Naive B cell (primary cell): ENCODE data around the gene ZBTB46. TPM values are rescaled to one million over a fixed set of nuclear protein-coding genes. Genes with fewer than 3 reads are reported as not detected.
"Not testable (repeated sequence)": the region's sequence is repeated elsewhere in the genome, so short reads cannot be mapped to it uniquely, and the experiment has no call there.

ENCODE experiments used
- ATAC-seq, 2 donors: fragments of 150-1000 bp; cut with Tn5 transposase; 2 replicates each; pipeline ENCODE4 v1.10.0; 2021; ENCODE audit warnings: low read depth in 2 of 2, mild to moderate bottlenecking in 2 of 2, moderate library complexity in 2 of 2
- DNase-seq: peaks from one replicate; pipeline ENCODE4 v3.0.0; 2022
- H3K27ac Mint-ChIP-seq, 6 donors: one replicate each; pipeline ENCODE4 v1.8.0; 2020 to 2022; ENCODE audit warnings: mild to moderate bottlenecking in 6 of 6, mixed read lengths in 6 of 6, moderate library complexity in 5 of 6, inconsistent platforms in 2 of 6
- H3K27me3 Mint-ChIP-seq, 3 donors: one replicate each; pipeline ENCODE4 v1.8.0; 2021 to 2022; ENCODE audit warnings: mixed read lengths in 3 of 3, mild to moderate bottlenecking in 1 of 3
- H3K36me3 Mint-ChIP-seq, 2 donors: one replicate each; pipeline ENCODE4 v1.8.0; 2020 to 2022; ENCODE audit warnings: mixed read lengths in 2 of 2, inconsistent platforms in 1 of 2, mild to moderate bottlenecking in 1 of 2
- H3K4me1 Mint-ChIP-seq, 3 donors: one replicate each; pipeline ENCODE4 v1.8.0; 2020 to 2022; ENCODE audit warnings: mixed read lengths in 3 of 3, inconsistent platforms in 1 of 3, mild to moderate bottlenecking in 1 of 3, moderate library complexity in 1 of 3
- H3K4me3 Mint-ChIP-seq, 8 donors: one replicate each; pipeline ENCODE4 v1.8.0; 2020 to 2022; ENCODE audit warnings: mild to moderate bottlenecking in 8 of 8, mixed read lengths in 8 of 8, moderate library complexity in 8 of 8, inconsistent platforms in 2 of 8
- H3K9me3 Mint-ChIP-seq, 7 donors: one replicate each; pipeline ENCODE4 v1.8.0; 2020 to 2022; ENCODE audit warnings: mixed read lengths in 7 of 7, mild to moderate bottlenecking in 5 of 7, inconsistent platforms in 2 of 7, moderate library complexity in 1 of 7
- polyA plus RNA-seq, 6 donors: library from polyadenylated mRNA; unstranded; fragments of 300-500 nt; fragmentation: Illumina TruSeq; gene quantifications; one replicate each; pipeline ENCODE4 v1.2.3, GENCODE V29; 2021; ENCODE audit warnings: low read depth in 6 of 6

The ZBTB46 gene
- polyA plus RNA-seq, 6 donors from 2014 or later, result 0.15 TPM; not detected in 5

- peaks cover 14 to 25% (median 22%) of the 10 kb centered on the region in 3 donors for H3K27me3 Mint-ChIP-seq
- H3K4me3 Mint-ChIP-seq, result no peak overlapping the region
- H3K9me3 Mint-ChIP-seq, result peaks cover 0 to 2% (median 0%) of the 10 kb centered on the region in 7 donors
- ATAC-seq (no peak), DNase-seq (no peak)
- H3K36me3 Mint-ChIP-seq, result no peaks in the 10 kb centered on the region
- H3K27ac Mint-ChIP-seq, result peak overlapping the region in 1 of 6 donors; percentile 59
- peaks cover 28 to 43% (median 39%) of the 10 kb centered on the region in 3 donors for H3K4me1 Mint-ChIP-seq
Observed at GRCh38 chr20:63854069-63854765, 23.2 kb upstream of the ZBTB46 start.

- not testable (repeated sequence) for DNase-seq, H3K9me3 Mint-ChIP-seq, H3K4me3 Mint-ChIP-seq, H3K36me3 Mint-ChIP-seq, ATAC-seq
- Mint-ChIP-seq H3K27me3 (peaks cover 14 to 25% (median 22%) of the 10 kb centered on the region in 3 donors), H3K4me1 (peaks cover 24 to 39% (median 33%) of the 10 kb centered on the region in 3 donors), H3K27ac (peak overlapping the region in 2 of 6 donors; percentile 26 to 59)
Observed at GRCh38 chr20:63853733-63854068, 22.6 kb upstream of the ZBTB46 start.

DNA sequence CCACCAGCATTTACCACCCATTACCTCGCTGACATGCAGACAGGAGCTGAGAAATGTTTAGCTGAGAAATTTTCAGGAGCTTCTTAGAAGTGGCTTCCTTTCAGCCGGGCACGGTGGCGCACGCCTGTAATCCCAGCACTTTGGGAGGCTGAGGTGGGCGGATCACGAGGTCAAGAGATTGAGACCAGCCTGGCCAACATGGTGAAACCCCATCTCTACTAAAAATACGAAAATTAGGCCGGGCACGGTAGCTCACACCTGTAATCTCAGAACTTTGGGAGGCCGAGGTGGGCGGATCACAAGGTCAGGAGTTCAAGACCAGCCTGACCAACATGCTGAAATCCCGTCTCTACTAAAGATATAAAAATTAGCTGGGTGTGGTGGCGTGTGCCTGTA is 20.5 kb upstream of the ZBTB46 start:
- H3K27ac Mint-ChIP-seq, ATAC-seq, H3K36me3 Mint-ChIP-seq, DNase-seq, H3K9me3 Mint-ChIP-seq: not testable (repeated sequence)
- peaks cover 8 to 17% (median 13%) of the 10 kb centered on the region in 3 donors for H3K4me1 Mint-ChIP-seq
- peak overlapping the region in 1 of 8 donors; percentile 22 for H3K4me3 Mint-ChIP-seq
- H3K27me3 Mint-ChIP-seq, result peaks cover 14 to 25% (median 22%) of the 10 kb centered on the region in 3 donors

DNA sequence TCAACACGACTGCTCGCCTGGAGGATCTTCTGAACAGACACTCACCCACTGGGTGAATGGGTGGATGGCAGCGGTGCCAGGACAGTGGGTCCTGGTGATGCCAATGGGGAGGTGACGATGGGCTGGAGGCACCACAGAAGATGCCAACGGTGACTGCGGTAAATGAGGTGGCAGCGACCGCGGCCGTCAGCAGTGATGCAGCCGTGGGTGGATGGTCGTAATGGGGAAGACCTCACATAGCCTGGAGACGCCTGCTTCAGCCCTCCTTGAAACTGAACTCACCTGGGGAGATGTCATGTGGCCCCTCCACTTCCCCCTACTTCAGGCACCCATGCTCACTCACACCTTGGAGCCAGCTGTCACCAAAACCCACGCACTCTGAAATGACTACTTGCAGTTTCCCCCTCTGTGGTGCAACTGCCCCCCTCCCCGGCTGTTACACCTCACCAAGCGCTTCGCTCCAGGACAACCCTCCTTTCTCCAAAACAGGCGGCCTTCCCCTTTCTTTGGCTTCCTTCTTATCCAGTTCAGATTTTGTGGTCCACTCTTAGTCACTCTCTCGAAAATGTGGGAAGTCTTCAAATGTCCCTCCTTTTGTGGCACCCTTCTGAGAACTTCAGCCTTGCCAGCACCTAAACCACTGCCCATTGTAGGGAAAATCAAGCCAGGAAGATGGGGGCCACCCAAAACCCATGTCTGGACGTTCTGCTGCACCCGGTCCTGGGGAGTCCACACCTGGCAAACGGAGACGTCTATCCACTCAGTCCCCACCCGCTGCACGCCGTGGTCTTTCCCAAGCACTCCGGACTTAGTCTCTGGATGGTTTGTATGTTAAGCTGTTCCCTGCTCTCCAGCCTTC is 19.9 kb upstream of the ZBTB46 start:
- Mint-ChIP-seq H3K4me1 (peaks cover 12 to 17% (median 13%) of the 10 kb centered on the region in 3 donors), H3K27me3 (peaks cover 14 to 30% (median 22%) of the 10 kb centered on the region in 3 donors), H3K36me3 (no peaks in the 10 kb centered on the region), H3K4me3 (no peak overlapping the region), H3K27ac (peak overlapping the region in 3 of 6 donors; percentile 75 to 95 (median 81)), H3K9me3 (peaks cover 0 to 2% (median 0%) of the 10 kb centered on the region in 7 donors)
- peak; percentile 78 to 85 for ATAC-seq
- peak; percentile 46 for DNase-seq

DNA sequence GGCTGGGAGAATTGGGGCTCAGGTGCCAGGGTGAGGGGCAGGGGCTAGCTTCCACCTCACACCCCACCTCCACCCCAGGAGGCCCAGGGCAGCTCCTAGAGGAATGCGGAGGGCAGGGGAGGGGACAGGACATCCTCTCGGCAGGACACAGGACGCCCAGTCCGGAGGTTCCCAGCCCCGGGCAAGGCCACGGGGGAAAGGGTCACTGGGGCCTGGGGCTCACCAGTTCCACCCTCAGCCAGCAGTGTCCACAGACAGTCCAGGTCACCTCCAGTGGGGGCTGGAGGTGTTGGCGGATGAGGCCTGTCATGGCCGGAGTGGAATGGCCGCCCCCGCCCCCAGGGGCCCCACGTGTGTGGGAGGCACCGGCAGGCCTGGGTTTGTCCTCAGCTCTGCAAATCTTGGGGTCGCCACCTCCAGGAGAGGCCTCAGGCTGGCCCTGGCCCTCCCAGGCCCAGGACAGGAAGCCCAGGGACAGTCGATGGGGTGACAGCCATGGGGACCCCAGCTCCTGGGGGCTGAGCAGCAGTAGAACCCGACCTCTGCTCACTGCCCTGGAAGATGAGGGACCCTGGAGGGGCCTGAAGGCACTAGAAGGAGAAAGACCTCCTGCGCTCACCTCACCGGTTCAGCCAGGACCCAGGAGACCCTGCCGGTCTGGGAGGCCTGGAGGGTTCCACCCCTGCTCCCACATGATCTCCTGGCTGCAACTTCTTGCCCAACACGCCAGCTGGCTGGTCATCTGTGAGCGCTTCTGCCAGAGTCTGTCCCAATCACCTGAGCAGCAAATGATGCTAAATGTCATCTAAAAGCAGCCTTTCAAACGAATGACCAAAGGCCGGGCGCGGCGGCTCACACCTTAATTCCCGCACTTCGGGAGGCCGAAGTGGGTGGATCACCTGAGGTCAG is 17.2 kb upstream of the ZBTB46 start:
- Mint-ChIP-seq H3K27ac (no peak overlapping the region), H3K36me3 (no peaks in the 10 kb centered on the region), H3K9me3 (peaks cover 0 to 2% (median 0%) of the 10 kb centered on the region in 7 donors), H3K4me1 (peaks cover 20 to 24% (median 22%) of the 10 kb centered on the region in 3 donors), H3K27me3 (peaks cover 14 to 56% (median 33%) of the 10 kb centered on the region in 3 donors), H3K4me3 (no peak overlapping the region)
- ATAC-seq (no peak), DNase-seq (no peak)

- ATAC-seq (no peak), DNase-seq (no peak)
- Mint-ChIP-seq H3K9me3 (peaks cover 0 to 2% (median 0%) of the 10 kb centered on the region in 7 donors), H3K36me3 (no peaks in the 10 kb centered on the region), H3K4me1 (peaks cover 22 to 32% (median 24%) of the 10 kb centered on the region in 3 donors), H3K4me3 (no peak overlapping the region), H3K27ac (no peak overlapping the region), H3K27me3 (peaks cover 14 to 55% (median 35%) of the 10 kb centered on the region in 3 donors)
Observed at GRCh38 chr20:63847237-63848002, 16.4 kb upstream of the ZBTB46 start.

GRCh38 chr20:63846888-63847236 is 15.8 kb upstream of the ZBTB46 start:
- peaks cover 15 to 54% (median 35%) of the 10 kb centered on the region in 3 donors for H3K27me3 Mint-ChIP-seq
- ATAC-seq, result no peak
- H3K27ac Mint-ChIP-seq, result no peak overlapping the region
- no peak overlapping the region for H3K4me3 Mint-ChIP-seq
- H3K4me1 Mint-ChIP-seq, result peaks cover 27 to 38% (median 29%) of the 10 kb centered on the region in 3 donors
- H3K36me3 Mint-ChIP-seq, result no peaks in the 10 kb centered on the region
- no peak for DNase-seq
- H3K9me3 Mint-ChIP-seq, result no peaks in the 10 kb centered on the region

DNA sequence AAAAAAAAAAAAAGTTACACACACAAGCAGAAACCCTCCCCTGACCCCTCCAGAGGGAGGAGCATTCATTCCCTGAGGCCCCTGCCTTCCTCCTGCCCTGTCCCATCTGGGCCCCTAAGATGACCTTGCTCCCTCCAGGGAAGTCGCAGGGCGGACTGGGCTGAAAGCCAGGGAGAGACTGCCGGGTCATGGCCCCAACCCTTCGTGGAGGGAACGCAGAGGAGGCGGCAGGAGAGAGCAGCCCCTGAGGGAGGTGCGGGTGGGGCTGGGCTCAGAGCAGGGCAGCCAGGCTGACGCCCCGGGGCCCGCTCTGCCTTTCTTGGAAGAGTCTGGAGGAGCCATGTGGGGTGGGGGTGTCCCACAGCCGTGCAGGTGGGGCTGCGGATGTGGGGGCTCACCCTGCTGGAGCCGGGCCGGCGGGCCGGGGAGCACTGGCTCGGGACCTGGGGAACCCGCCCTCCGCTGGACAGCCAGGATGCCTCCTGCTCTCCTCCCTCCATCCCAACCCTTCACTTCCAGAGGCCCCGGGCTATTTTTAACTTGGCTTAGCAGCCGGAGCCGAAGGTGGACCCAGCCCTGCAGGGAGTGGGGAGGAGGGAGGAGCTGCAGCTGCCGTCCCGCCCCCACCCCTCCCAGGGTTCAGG is 15.2 kb upstream of the ZBTB46 start:
- DNase-seq, result no peak
- ATAC-seq, result no peak
- Mint-ChIP-seq H3K36me3 (no peaks in the 10 kb centered on the region), H3K4me1 (peaks cover 29 to 37% (median 31%) of the 10 kb centered on the region in 3 donors), H3K27ac (peak overlapping the region in 1 of 6 donors; percentile 59), H3K4me3 (no peak overlapping the region), H3K9me3 (no peaks in the 10 kb centered on the region), H3K27me3 (peaks cover 14 to 50% (median 33%) of the 10 kb centered on the region in 3 donors)

GRCh38 chr20:63844511-63844991 is 13.5 kb upstream of the ZBTB46 start:
- DNase-seq (no peak), ATAC-seq (no peak)
- peaks cover 26 to 39% (median 26%) of the 10 kb centered on the region in 3 donors for H3K4me1 Mint-ChIP-seq
- H3K9me3 Mint-ChIP-seq, result no peaks in the 10 kb centered on the region
- H3K27ac Mint-ChIP-seq, result no peak overlapping the region
- no peaks in the 10 kb centered on the region for H3K36me3 Mint-ChIP-seq
- peak overlapping the region in 1 of 8 donors; percentile 16 for H3K4me3 Mint-ChIP-seq
- H3K27me3 Mint-ChIP-seq, result peaks cover 6 to 40% (median 29%) of the 10 kb centered on the region in 3 donors

DNA sequence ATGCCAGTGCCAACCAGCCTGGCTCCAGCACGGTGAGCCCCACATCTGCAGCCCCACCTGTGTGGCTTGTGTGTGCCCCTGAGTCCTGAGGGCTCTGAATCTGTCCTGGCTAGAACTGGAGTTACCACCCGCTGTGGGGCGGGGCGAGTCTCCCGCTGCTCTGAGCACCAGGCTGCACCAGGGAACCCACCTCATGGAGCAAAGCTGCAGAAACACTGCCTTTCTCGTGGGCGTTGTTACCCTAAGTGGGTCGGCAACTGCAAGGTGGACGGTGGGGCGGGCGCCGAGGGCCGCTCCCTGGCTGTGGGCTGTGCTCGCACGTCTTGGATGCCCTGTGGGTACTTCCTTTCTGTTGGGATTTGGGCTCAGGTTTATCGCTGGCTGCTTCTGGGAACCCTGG is 12.7 kb upstream of the ZBTB46 start:
- Mint-ChIP-seq H3K4me3 (peak overlapping the region in 3 of 8 donors; percentile 12 to 64 (median 41)), H3K4me1 (peaks cover 26 to 39% (median 26%) of the 10 kb centered on the region in 3 donors), H3K9me3 (no peaks in the 10 kb centered on the region), H3K36me3 (no peaks in the 10 kb centered on the region), H3K27me3 (peaks cover 6 to 40% (median 29%) of the 10 kb centered on the region in 3 donors), H3K27ac (peak overlapping the region in 2 of 6 donors; percentile 47 to 88)
- no peak for ATAC-seq
- no peak for DNase-seq

DNA sequence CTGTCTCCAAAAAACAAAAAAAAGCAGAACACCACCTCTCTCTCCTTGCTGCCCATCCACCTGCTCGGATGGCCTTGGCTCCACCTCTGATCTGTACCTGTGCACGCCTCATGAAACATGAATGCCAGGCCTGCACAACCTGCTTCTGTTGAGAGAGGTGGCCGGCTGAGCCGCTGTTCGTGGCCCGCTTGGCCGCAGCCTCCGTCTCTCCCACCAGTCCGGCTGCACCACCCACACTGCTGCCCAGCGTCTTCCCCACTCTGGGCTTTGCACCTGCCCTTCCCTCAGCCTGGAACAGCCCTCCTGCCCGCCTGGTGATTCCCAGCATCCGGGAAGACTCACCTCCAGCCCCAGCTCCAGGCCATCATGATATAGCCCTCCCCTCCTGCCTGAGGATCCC is 12.2 kb upstream of the ZBTB46 start:
- peak overlapping the region in 1 of 6 donors; percentile 88 for H3K27ac Mint-ChIP-seq
- H3K9me3 Mint-ChIP-seq, result no peaks in the 10 kb centered on the region
- no peak for ATAC-seq
- peak overlapping the region in 3 of 8 donors; percentile 18 to 29 (median 19) for H3K4me3 Mint-ChIP-seq
- H3K27me3 Mint-ChIP-seq, result peaks cover 6 to 40% (median 29%) of the 10 kb centered on the region in 3 donors
- no peak for DNase-seq
- no peaks in the 10 kb centered on the region for H3K36me3 Mint-ChIP-seq
- H3K4me1 Mint-ChIP-seq, result peaks cover 26 to 39% (median 26%) of the 10 kb centered on the region in 3 donors
